HepG2 (cell line): ENCODE data around the gene EIF3L. TPM values are rescaled to one million over a fixed set of nuclear protein-coding genes. Genes with fewer than 3 reads are reported as not detected.
A peak's percentile ranks its signal among the peaks of the same experiment; 100 is the strongest.

ENCODE experiments used
- ATAC-seq: fragments of 200-7000 bp; cut with Tn5 transposase; 3 replicates; pipeline ENCODE4 v1.9.1; 2020; ENCODE audit warnings: mild to moderate bottlenecking, moderate library complexity
- BruUV-seq: library from RNA; stranded (reverse); fragments of 400-500 nt; replicated peaks from 2 replicates; lab custom pipeline; 2021; lab: Mats Ljungman, UMichigan
- CTCF ChIA-PET: fragments of 300-600 bp; formaldehyde crosslinking; extraction: SDS; loops from one replicate; lab custom pipeline; 2021; ENCODE audit warnings: low total read pairs, inconsistent platforms, low intra/inter-chr PET ratio; lab: Yijun Ruan, JAX
- POLR2A ChIA-PET: fragments of 350-600 bp; sonication (Branson Sonifier 250); formaldehyde crosslinking; loops from one replicate; lab custom pipeline; 2020; ENCODE audit warnings: antibody characterized with exemption, inconsistent platforms; lab: Yijun Ruan, JAX
- DNase-seq: peaks from one replicate; pipeline ENCODE4 v3.0.0-alpha.2; 2015; ENCODE audit warnings: low spot score
- FAIRE-seq: peaks from 3 replicates; lab custom pipeline; 2011; peaks lifted over from hg19 to GRCh38; lab: Jason Lieb, UNC
- H2AFZ ChIP-seq: one replicate; pipeline ENCODE4 v1.6.1; 2011; ENCODE audit warnings: low read length, inconsistent platforms
- H3K27ac ChIP-seq: fragments of 300-600 bp; 3 replicates; pipeline ENCODE4 v1.8.0; 2011; ENCODE audit warnings: mixed run types, mild to moderate bottlenecking, mixed read lengths, low read length, inconsistent platforms; ENCODE audit not compliant: insufficient read depth; ENCODE audit errors: extremely low read length
- H3K27me3 ChIP-seq, 2 experiments: fragments of 200-600 bp in 1 of 2; 2 replicates in 1 of 2; 3 replicates in 1 of 2; pipeline versions ENCODE4 v1.6.0 to v1.8.0; 2011; ENCODE audit warnings: low read length in 2 of 2, mild to moderate bottlenecking in 2 of 2, moderate library complexity in 2 of 2, inconsistent platforms in 1 of 2; ENCODE audit not compliant: insufficient read depth in 2 of 2, control insufficient read depth in 1 of 2
- H3K36me3 ChIP-seq, 2 experiments: fragments of 200-600 bp in 1 of 2; replicated peaks in 1 of 2; 2 replicates in 1 of 2; 3 replicates in 1 of 2; pipeline versions ENCODE4 v1.5.1 to v1.8.0; 2011; ENCODE audit warnings: low read length in 2 of 2, inconsistent platforms in 1 of 2; ENCODE audit not compliant: insufficient read depth in 2 of 2, control insufficient read depth in 1 of 2
- H3K4me1 ChIP-seq: 2 replicates; pipeline ENCODE4 v1.5.1; 2012; ENCODE audit warnings: low read length, inconsistent platforms; ENCODE audit not compliant: insufficient read depth
- H3K4me2 ChIP-seq: 2 replicates; pipeline ENCODE4 v1.6.0; 2011; ENCODE audit warnings: low read depth, low read length, inconsistent platforms
- H3K4me3 ChIP-seq, 3 experiments: fragments of 200-600 bp in 1 of 3; sonication (generic), shearing (Covaris generic) in 1 of 3; replicated peaks in 1 of 3; 2 replicates each; pipeline ENCODE4 v1.5.1; 2011 to 2016; ENCODE audit warnings: low read length in 3 of 3, inconsistent platforms in 2 of 3, low read depth in 2 of 3, mild to moderate bottlenecking in 2 of 3, control low read depth in 1 of 3, mixed read lengths in 1 of 3; ENCODE audit not compliant: insufficient read depth in 1 of 3
- H3K79me2 ChIP-seq: one replicate; pipeline ENCODE4 v1.6.1; 2011; ENCODE audit warnings: low read length, inconsistent platforms; ENCODE audit not compliant: insufficient read depth
- H3K9ac ChIP-seq: 2 replicates; pipeline ENCODE4 v1.6.0; 2011; ENCODE audit warnings: mild to moderate bottlenecking, low read depth, low read length, inconsistent platforms; ENCODE audit not compliant: insufficient read depth
- H3K9me3 ChIP-seq: 2 replicates; pipeline ENCODE4 v1.5.1; 2012; ENCODE audit warnings: mild to moderate bottlenecking, low read length
- H4K20me1 ChIP-seq: 2 replicates; pipeline ENCODE4 v1.6.0; 2011; ENCODE audit warnings: inconsistent platforms, mild to moderate bottlenecking, low read length, moderate library complexity; ENCODE audit not compliant: insufficient read depth
- EHMT2 ChIP-seq: fragments of 200-600 bp; sonication (generic); IDR thresholded peaks from 2 replicates; pipeline ENCODE4 v1.7.0; 2017; ENCODE audit warnings: antibody characterized with exemption, low read depth, low read length, borderline replicate concordance
- FOXA3 ChIP-seq: IDR thresholded peaks from 2 replicates; pipeline ENCODE4 v1.6.1; 2016; ENCODE audit warnings: missing genetic modification reagents, missing compliant biosample characterization
- NFE2L2 ChIP-seq: fragments of 150-350 bp; IDR thresholded peaks from 2 replicates; pipeline ENCODE4 v1.6.1; 2014; ENCODE audit warnings: low read length
- RBFOX2 ChIP-seq: fragments of 200-400 bp; formaldehyde crosslinking; IDR thresholded peaks from 2 replicates; pipeline ENCODE4 v1.6.1; 2017; ENCODE audit warnings: low read depth, mild to moderate bottlenecking, low read length
- RFX3 ChIP-seq: IDR thresholded peaks from 2 replicates; pipeline ENCODE4 v1.6.1; 2016; ENCODE audit warnings: missing biosample characterization, missing genetic modification reagents
- SAP130 ChIP-seq: IDR thresholded peaks from 2 replicates; pipeline ENCODE4 v1.6.1; 2016; ENCODE audit warnings: low read depth
- XRCC5 ChIP-seq: fragments of 200-400 bp; formaldehyde crosslinking; optimal IDR thresholded peaks from 2 replicates; pipeline ENCODE3; 2017; ENCODE audit warnings: mild to moderate bottlenecking, low read length
- WGBS: methylation state at CpG from one replicate; pipeline ENCODE4 v1.1.6; 2017; ENCODE audit warnings: low lambda C conversion rate; 5-methylcytosine and 5-hydroxymethylcytosine counted together
- in situ Hi-C: cut with HindIII; loops from 2 replicates; pipeline ENCODE4 v1.10.0; 2017; ENCODE audit warnings: low pct_unique_long_range_greater_than_20kb; ENCODE audit not compliant: extremely low pct_ligation_motif_present
- intact Hi-C: fragments of 100-400 bp; cut with micrococcal nuclease; formaldehyde crosslinking; loops from one replicate; pipeline ENCODE4 v1.10.0; 2022; ENCODE audit not compliant: unreplicated experiment
- polyA plus RNA-seq, 8 experiments: library from polyadenylated mRNA; depleted of rRNA in 3 of 8; stranded (reverse) in 7 of 8; unstranded in 1 of 8; fragments of >200 nt; fragmentation: Illumina TruSeq in 4 of 8; extraction: Trizol in 4 of 8; gene quantifications; 2 replicates each; pipeline versions ENCODE4 v1.2.1 to v1.2.3, GENCODE V29; 2011 to 2016; ENCODE audit warnings: low read depth in 4 of 8, missing spikeins in 1 of 8, mixed read lengths in 1 of 8; ENCODE audit not compliant: insufficient read depth in 1 of 8
- total RNA-seq, 5 experiments: library from RNA; depleted of rRNA; stranded (reverse); fragments of >200 nt; fragmentation: Illumina TruSeq; extraction: Trizol; gene quantifications; 2 replicates each; pipeline ENCODE4 v1.2.3, GENCODE V29; 2016; ENCODE audit warnings: low read depth in 1 of 5
- TF ChIP-seq, protein P1 (sequence below): sonication (generic); formaldehyde crosslinking; IDR thresholded peaks from 2 replicates; pipeline ENCODE4 v1.4.0; 2020; ENCODE audit warnings: missing genetic modification reagents
- TF ChIP-seq, protein P2 (sequence below): IDR thresholded peaks from 2 replicates; pipeline ENCODE4 v1.6.1; 2012; ENCODE audit warnings: inconsistent platforms
- TF ChIP-seq, protein P3 (sequence below): sonication (generic); formaldehyde crosslinking; IDR thresholded peaks from 2 replicates; pipeline ENCODE4 v1.4.0; 2020; ENCODE audit warnings: missing genetic modification reagents, borderline replicate concordance

The EIF3L gene
- total and polyA plus RNA-seq, 2 of the 13 experiments (the other 11 are each of a cell fraction or from before 2014, with no cell fraction given): 514 to 793 TPM

DNA sequence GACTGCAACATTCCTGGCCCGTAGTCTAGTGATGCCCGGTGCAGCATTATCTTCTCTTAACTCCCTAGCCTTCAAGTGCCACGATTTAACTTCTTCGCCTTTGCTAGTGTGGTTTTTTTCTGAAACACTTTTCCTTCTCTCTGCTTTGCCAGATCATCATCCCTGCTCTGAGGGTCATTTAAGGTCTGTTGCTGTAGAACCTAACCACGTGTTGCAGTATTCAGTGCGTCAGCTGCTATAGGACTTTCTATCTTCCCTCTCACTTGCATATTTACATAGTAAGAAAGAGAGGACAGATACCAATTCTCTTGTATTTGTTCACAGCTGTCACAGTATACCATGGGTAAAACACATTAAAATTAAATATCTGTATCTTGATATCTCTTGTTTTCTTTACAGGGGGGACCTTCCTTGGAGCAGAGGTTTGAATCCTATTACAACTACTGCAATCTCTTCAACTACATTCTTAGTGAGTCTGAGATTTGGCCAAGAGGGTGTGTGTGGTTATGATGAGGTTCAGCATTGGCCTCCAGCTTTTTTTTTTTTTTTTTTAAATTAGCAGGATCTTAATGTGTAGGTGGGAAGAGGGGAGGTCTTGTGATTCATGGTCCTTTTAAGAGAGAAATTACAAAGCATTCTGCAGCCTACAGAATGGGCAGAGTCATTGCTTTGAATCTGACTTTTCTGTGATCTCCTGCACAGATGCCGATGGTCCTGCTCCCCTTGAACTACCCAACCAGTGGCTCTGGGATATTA is 13.5 kb downstream of the EIF3L start:
- no peak for FAIRE-seq

More for the DNA sequence above, 13.5 kb downstream of the EIF3L start:
- Histone ChIP-seq H3K9me3 (no peaks in the 10 kb centered on the region), H3K79me2 (peaks cover 8% of the 10 kb centered on the region), H2AFZ (no peak overlapping the region), H3K36me3 (peaks cover 17 to 68% of the 10 kb centered on the region in 2 experiments), H3K4me1 (peaks cover 57% of the 10 kb centered on the region), H3K4me2 (0 out of 2 replicates have a peak overlapping the region, but pooled peaks have one; percentile 36), H3K9ac (no peak overlapping the region; the same call in 1 of the 2 replicates), H4K20me1 (no peaks in the 10 kb centered on the region), H3K27ac (peak overlapping the region; percentile 88), H3K27me3 (no peaks in the 10 kb centered on the region), H3K4me3 (no peak overlapping the region)
- in situ Hi-C loops (loop anchor here (5.0 kb wide), 1 partner anchor 45 kb away; no protein-coding TSS in a partner anchor), intact Hi-C loops (loop anchor here (1.0 to 10.0 kb wide), 2 partner anchors 45 to 118 kb away; no protein-coding TSS in a partner anchor)
- no TSS peak for BruUV-seq
- ATAC-seq (no peak), DNase-seq (peak; percentile 20)
- 80% methylated on average over 7 of the region's 7 CpGs for WGBS
- CTCF ChIA-PET: interaction anchor here (1.0 to 2.7 kb wide), 2 partner anchors 45 to 71 kb away, joined by 3 to 23 read pairs; no protein-coding TSS in a partner anchor
- TF ChIP-seq, protein P1, sequence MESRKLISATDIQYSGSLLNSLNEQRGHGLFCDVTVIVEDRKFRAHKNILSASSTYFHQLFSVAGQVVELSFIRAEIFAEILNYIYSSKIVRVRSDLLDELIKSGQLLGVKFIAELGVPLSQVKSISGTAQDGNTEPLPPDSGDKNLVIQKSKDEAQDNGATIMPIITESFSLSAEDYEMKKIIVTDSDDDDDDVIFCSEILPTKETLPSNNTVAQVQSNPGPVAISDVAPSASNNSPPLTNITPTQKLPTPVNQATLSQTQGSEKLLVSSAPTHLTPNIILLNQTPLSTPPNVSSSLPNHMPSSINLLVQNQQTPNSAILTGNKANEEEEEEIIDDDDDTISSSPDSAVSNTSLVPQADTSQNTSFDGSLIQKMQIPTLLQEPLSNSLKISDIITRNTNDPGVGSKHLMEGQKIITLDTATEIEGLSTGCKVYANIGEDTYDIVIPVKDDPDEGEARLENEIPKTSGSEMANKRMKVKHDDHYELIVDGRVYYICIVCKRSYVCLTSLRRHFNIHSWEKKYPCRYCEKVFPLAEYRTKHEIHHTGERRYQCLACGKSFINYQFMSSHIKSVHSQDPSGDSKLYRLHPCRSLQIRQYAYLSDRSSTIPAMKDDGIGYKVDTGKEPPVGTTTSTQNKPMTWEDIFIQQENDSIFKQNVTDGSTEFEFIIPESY (CRISPR knock-in tag): peak; percentile 92
- TF ChIP-seq EHMT2 (no peak), SAP130 (CRISPR knock-in tag) (peak; percentile 37), XRCC5 (no peak), NFE2L2 (no peak), RFX3 (CRISPR knock-in tag) (no peak), RBFOX2 (peak; percentile 21; the same call in 1 of the 2 replicates), FOXA3 (peak; percentile 35; the same call in 1 of the 2 replicates)
- TF ChIP-seq, protein P2, sequence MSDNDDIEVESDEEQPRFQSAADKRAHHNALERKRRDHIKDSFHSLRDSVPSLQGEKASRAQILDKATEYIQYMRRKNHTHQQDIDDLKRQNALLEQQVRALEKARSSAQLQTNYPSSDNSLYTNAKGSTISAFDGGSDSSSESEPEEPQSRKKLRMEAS: peak; percentile 30; the same call in 1 of the 2 replicates
- TF ChIP-seq, protein P3, sequence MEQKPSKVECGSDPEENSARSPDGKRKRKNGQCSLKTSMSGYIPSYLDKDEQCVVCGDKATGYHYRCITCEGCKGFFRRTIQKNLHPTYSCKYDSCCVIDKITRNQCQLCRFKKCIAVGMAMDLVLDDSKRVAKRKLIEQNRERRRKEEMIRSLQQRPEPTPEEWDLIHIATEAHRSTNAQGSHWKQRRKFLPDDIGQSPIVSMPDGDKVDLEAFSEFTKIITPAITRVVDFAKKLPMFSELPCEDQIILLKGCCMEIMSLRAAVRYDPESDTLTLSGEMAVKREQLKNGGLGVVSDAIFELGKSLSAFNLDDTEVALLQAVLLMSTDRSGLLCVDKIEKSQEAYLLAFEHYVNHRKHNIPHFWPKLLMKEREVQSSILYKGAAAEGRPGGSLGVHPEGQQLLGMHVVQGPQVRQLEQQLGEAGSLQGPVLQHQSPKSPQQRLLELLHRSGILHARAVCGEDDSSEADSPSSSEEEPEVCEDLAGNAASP: peak; percentile 75; the same call in 1 of the 2 replicates
- POLR2A ChIA-PET: interaction anchor here (0.5 to 3.5 kb wide), 18 partner anchors 11 to 322 kb away, joined by 3 to 53 read pairs (median 5); partner anchors contain the start of genes ANKRD54, EIF3L, GCAT and MICALL1
